B cell (primary cell): ENCODE results near the gene ELOB.

Experiments
- CTCF ChIP-seq: fragments of 200-600 bp; IDR thresholded peaks from one replicate; pipeline ENCODE4 v1.8.0; 2022; ENCODE audit warnings: antibody characterized with exemption, mild to moderate bottlenecking
- EZH2 ChIP-seq: IDR thresholded peaks from 2 replicates; pipeline ENCODE4 v1.6.1; 2012; ENCODE audit warnings: borderline replicate concordance, low read depth, mild to moderate bottlenecking, moderate library complexity, low read length; ENCODE audit not compliant: insufficient read depth, poor library complexity, severe bottlenecking

- TF ChIP-seq CTCF (no peak), EZH2 (no peak)
Measured at GRCh38 chr16:2755158-2755557, 21.9 kb downstream of the ELOB start.
